IPS DF 4.7 (cell line): ENCODE results near the gene SERPINA3.
"Not testable (repeated sequence)": the region's sequence is repeated elsewhere in the genome, so short reads cannot be mapped to it uniquely, and the experiment has no call there.

Experiments used
- DNase-seq: peaks from one replicate; pipeline ENCODE4 v3.0.0-alpha.2; 2013; ENCODE audit warnings: low spot score; ENCODE audit errors: extremely low read depth

Gene SERPINA3

GRCh38 chr14:94612174-94612573 is at the start of gene SERPINA3:
SERPINA3 (plus strand) TSS chr14:94612391; CDS start chr14:94614442, 2,051 bp downstream.
- no peak for DNase-seq

- no peak for DNase-seq
These were observed 49.0 kb upstream of the SERPINA3 start for GRCh38 chr14:94562941-94563883.

GRCh38 chr14:94564381-94564780 is 47.8 kb upstream of the SERPINA3 start:
- DNase-seq: no peak

- DNase-seq: no peak
These were observed 44.0 kb upstream of the SERPINA3 start for GRCh38 chr14:94568186-94568585.

GRCh38 chr14:94569381-94570001 is 42.7 kb upstream of the SERPINA3 start:
- DNase-seq: no peak

GRCh38 chr14:94570002-94570400 is 42.2 kb upstream of the SERPINA3 start:
- no peak for DNase-seq

GRCh38 chr14:94570440-94570839 is 41.8 kb upstream of the SERPINA3 start:
- DNase-seq: no peak

GRCh38 chr14:94571395-94571794 is 40.8 kb upstream of the SERPINA3 start:
- DNase-seq: no peak

- DNase-seq: no peak
These were observed 40.2 kb upstream of the SERPINA3 start for GRCh38 chr14:94571950-94572349.

- DNase-seq: no peak
These were observed 39.4 kb upstream of the SERPINA3 start for GRCh38 chr14:94572637-94573303.

GRCh38 chr14:94573475-94574277 is 38.5 kb upstream of the SERPINA3 start:
- DNase-seq: no peak

- DNase-seq: no peak
These were observed 37.9 kb upstream of the SERPINA3 start for GRCh38 chr14:94574336-94574735.

- DNase-seq: no peak
These were observed 36.2 kb upstream of the SERPINA3 start for GRCh38 chr14:94575730-94576585.

GRCh38 chr14:94577472-94577871 is 34.7 kb upstream of the SERPINA3 start:
- not testable (repeated sequence) for DNase-seq

GRCh38 chr14:94578712-94579111 is 33.5 kb upstream of the SERPINA3 start:
- no peak for DNase-seq

- no peak for DNase-seq
These were observed 30.8 kb upstream of the SERPINA3 start, which contains the start of gene SERPINA5 for GRCh38 chr14:94581127-94581999. SERPINA5 (plus strand) TSS chr14:94581426; CDS start chr14:94587363, 5,937 bp downstream.

GRCh38 chr14:94582199-94582750 is 29.9 kb upstream of the SERPINA3 start:
- DNase-seq: no peak

GRCh38 chr14:94582851-94583250 is 29.3 kb upstream of the SERPINA3 start:
- no peak for DNase-seq

GRCh38 chr14:94583557-94583956 is 28.6 kb upstream of the SERPINA3 start:
- DNase-seq: no peak
